Activated T-cell treated with anti-CD3 and anti-CD28 coated beads, Interleukin-2, amount 50 U/mL, for 4 hours (primary cell): ENCODE data around the gene SYNE2. TPM values are rescaled to one million over a fixed set of nuclear protein-coding genes. Genes with fewer than 3 reads are reported as not detected.
A peak's percentile ranks its signal among the peaks of the same experiment; 100 is the strongest.

Experiments used
- ATAC-seq, 2 donors: fragments of 200-7000 bp; cut with Tn5 transposase; one replicate each; pipeline ENCODE4 v1.10.0; 2021
- DNase-seq: peaks from one replicate; pipeline ENCODE4 v3.0.0-alpha.2; 2020
- H3K27me3 Mint-ChIP-seq: one replicate; pipeline ENCODE4 v1.8.0; 2021; ENCODE audit warnings: low read depth, mixed read lengths
- H3K36me3 Mint-ChIP-seq: one replicate; pipeline ENCODE4 v1.8.0; 2022; ENCODE audit warnings: mixed read lengths; ENCODE audit not compliant: insufficient read depth
- H3K4me1 Mint-ChIP-seq: one replicate; pipeline ENCODE4 v1.8.0; 2021; ENCODE audit warnings: low read depth, mixed read lengths
- H3K4me3 Mint-ChIP-seq: one replicate; pipeline ENCODE4 v1.8.0; 2021; ENCODE audit warnings: mild to moderate bottlenecking, moderate library complexity, mixed read lengths
- H3K9me3 Mint-ChIP-seq: one replicate; pipeline ENCODE4 v1.8.0; 2021; ENCODE audit warnings: mixed read lengths
- total RNA-seq, 3 donors: library from RNA; stranded (reverse); gene quantifications; one replicate each; pipeline ENCODE4 v1.2.1, GENCODE V29; 2021

SYNE2 gene
- total RNA-seq, 3 donors from 2014 or later, result 6.9 to 11.5 (median 8.6) TPM

GRCh38 chr14:63909984-63910383 is 57.2 kb downstream of the SYNE2 start:
- no peak for ATAC-seq
- no peaks in the 10 kb centered on the region for H3K27me3 Mint-ChIP-seq
- H3K36me3 Mint-ChIP-seq, result peaks cover 17% of the 10 kb centered on the region
- DNase-seq, result no peak
- H3K4me3 Mint-ChIP-seq, result no peak overlapping the region
- H3K4me1 Mint-ChIP-seq, result peaks cover 63% of the 10 kb centered on the region
- H3K9me3 Mint-ChIP-seq, result no peaks in the 10 kb centered on the region

GRCh38 chr14:63910583-63911363 is 58.0 kb downstream of the SYNE2 start:
- DNase-seq, result no peak
- Mint-ChIP-seq H3K27me3 (no peaks in the 10 kb centered on the region), H3K9me3 (no peaks in the 10 kb centered on the region), H3K4me3 (no peak overlapping the region), H3K4me1 (peaks cover 55% of the 10 kb centered on the region), H3K36me3 (peaks cover 17% of the 10 kb centered on the region)
- peak; percentile 79 to 88 for ATAC-seq

DNA sequence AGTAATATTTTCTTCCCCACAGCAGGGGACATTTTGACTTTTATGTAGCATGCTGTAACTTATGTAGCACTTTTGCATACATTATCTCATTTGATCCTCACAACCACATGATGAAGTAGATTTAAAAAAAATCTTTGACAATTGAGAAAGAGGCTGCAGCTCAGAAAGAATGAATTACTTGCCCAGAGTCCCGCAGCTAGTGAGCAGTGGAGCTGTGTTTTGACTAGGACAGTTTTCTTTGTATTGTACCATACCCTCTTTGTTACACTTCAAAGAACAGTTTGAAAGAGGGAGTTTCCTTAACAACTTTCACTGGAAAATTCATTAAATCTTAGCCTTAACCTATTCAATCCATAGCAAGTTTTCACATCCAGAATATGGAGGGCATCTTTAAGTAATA is 58.6 kb downstream of the SYNE2 start:
- no peaks in the 10 kb centered on the region for H3K27me3 Mint-ChIP-seq
- DNase-seq (no peak), ATAC-seq (no peak)

DNA sequence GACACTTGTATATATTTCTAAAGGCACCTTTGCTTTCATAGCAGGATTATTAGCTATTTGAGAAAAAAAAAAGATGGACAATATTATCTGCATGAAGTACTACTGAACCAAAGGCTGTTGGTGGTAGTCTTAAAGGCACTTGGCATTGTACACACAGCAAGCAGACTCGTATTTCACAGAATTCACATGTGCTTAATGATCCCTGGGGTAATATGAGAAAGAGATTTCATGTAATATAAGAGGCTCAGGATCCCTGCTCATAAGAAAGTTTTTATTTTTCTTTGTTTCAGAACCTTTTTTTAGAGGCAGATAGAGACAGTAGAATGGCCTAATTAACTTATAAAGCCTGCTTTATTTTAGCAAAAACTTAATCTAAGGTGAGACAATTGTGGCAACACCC is 59.5 kb downstream of the SYNE2 start:
- no peak overlapping the region for H3K4me3 Mint-ChIP-seq
- ATAC-seq (no peak), DNase-seq (no peak)
- H3K36me3 Mint-ChIP-seq, result peaks cover 15% of the 10 kb centered on the region
- H3K27me3 Mint-ChIP-seq, result no peaks in the 10 kb centered on the region
- peaks cover 44% of the 10 kb centered on the region for H3K4me1 Mint-ChIP-seq
- no peaks in the 10 kb centered on the region for H3K9me3 Mint-ChIP-seq

More for the DNA sequence above, 58.6 kb downstream of the SYNE2 start:
- Mint-ChIP-seq H3K36me3 (peaks cover 15% of the 10 kb centered on the region), H3K4me3 (no peak overlapping the region), H3K4me1 (peaks cover 49% of the 10 kb centered on the region), H3K9me3 (no peaks in the 10 kb centered on the region)

DNA sequence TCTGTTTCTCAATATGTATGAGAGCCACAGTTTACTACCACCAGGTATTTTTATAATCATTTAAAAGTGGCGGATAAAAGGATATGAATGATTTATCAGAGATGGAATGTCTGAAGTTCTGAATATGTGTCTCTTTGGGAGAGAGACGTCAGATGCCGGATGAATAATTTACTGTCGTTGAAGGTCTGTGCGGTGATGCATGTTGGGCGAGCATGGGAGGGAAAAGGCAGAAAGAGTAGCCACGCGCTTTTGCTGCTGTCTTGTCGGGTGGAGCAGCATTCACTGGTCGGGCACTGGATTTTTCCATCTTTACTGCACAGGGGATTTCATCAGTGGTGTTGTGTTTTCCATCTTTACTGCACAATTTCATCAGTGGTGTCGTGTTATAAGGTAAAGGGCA is 65.6 kb downstream of the SYNE2 start:
- H3K9me3 Mint-ChIP-seq, result no peaks in the 10 kb centered on the region
- H3K4me1 Mint-ChIP-seq, result peaks cover 16% of the 10 kb centered on the region
- DNase-seq, result no peak
- peaks cover 12% of the 10 kb centered on the region for H3K36me3 Mint-ChIP-seq
- ATAC-seq, result no peak
- H3K4me3 Mint-ChIP-seq, result no peak overlapping the region
- H3K27me3 Mint-ChIP-seq, result no peaks in the 10 kb centered on the region

DNA sequence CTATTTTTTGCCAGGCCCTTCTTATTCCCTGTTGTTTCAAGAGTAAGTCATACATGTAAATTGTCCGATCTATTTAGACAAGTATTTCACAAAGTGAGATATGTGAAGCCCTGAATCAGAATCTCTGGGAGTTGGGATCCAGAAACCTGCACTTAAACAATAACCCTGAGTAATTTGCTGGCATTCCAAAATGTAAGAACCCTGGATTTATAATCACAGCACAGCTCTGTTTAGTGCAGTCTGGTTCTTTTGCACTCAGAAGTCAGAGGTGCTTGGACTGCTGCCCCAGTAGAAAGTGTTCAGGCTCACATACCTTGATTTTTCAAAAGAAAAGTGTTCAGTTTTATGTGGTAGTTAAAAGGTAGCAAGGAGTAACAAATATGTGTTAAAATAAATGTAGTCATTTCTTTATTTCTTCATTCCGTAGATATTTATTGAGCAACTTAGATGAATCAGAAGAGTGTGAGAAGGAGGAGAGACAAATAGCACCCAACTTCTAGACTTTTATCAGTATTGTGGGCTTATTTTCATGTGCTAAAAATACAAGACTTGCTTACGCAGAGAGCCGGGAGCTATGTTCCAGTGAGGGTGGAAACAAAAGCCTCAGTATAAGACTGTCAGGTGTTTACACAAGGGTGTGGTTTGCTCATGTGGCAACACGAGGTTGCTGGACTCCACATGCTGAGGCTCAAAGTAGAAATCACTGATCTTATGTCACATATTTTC is 70.1 kb downstream of the SYNE2 start:
- peaks cover 18% of the 10 kb centered on the region for H3K4me1 Mint-ChIP-seq
- peaks cover 4% of the 10 kb centered on the region for H3K9me3 Mint-ChIP-seq
- no peak for DNase-seq
- no peaks in the 10 kb centered on the region for H3K27me3 Mint-ChIP-seq
- H3K4me3 Mint-ChIP-seq, result no peak overlapping the region
- no peak for ATAC-seq
- H3K36me3 Mint-ChIP-seq, result peaks cover 24% of the 10 kb centered on the region

DNA sequence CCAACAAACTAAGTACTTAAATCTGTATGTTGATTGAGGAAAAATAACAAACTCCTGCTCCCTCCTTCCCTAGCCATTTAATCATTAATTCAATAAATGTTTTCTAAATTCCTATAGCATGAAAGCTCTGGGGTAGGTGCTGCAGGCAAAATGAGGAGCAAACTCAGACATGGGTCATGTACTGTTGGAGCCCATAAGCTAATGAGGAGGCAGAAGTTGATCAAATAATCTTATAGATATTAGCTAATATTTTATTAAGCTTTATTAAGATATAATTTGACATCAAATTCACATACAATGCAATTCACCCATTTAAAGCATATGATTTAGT is 70.6 kb downstream of the SYNE2 start:
- H3K27me3 Mint-ChIP-seq, result no peaks in the 10 kb centered on the region
- peaks cover 20% of the 10 kb centered on the region for H3K4me1 Mint-ChIP-seq
- H3K4me3 Mint-ChIP-seq, result no peak overlapping the region
- ATAC-seq, result no peak
- DNase-seq, result no peak
- H3K36me3 Mint-ChIP-seq, result peaks cover 26% of the 10 kb centered on the region
- H3K9me3 Mint-ChIP-seq, result peaks cover 4% of the 10 kb centered on the region

GRCh38 chr14:63924375-63924774 is 71.6 kb downstream of the SYNE2 start:
- no peak for ATAC-seq
- peaks cover 27% of the 10 kb centered on the region for H3K36me3 Mint-ChIP-seq
- peaks cover 18% of the 10 kb centered on the region for H3K4me1 Mint-ChIP-seq
- H3K4me3 Mint-ChIP-seq, result no peak overlapping the region
- H3K27me3 Mint-ChIP-seq, result no peaks in the 10 kb centered on the region
- H3K9me3 Mint-ChIP-seq, result peaks cover 4% of the 10 kb centered on the region
- DNase-seq, result no peak

DNA sequence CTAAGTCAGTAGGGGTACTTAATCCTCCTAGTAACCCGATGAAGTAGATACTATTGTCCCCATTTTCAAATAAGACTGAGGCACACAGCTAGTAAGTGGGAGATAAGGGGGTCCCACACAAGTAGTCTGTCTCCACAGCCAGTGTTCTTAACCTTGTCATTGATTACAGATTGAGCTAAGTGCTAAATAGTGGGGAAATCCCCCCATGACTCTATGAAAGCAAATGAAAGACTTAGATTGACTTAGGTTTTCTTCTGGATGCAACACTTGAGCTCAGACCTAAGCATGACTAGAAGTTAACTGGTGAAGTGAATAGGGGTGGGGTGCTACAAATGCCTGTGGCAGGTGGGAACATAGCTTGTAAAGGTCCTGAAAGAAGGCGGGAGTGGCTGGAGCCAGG is 73.8 kb downstream of the SYNE2 start:
- DNase-seq (no peak), ATAC-seq (no peak)
- no peaks in the 10 kb centered on the region for H3K27me3 Mint-ChIP-seq
- H3K4me3 Mint-ChIP-seq, result no peak overlapping the region
- peaks cover 29% of the 10 kb centered on the region for H3K36me3 Mint-ChIP-seq
- H3K9me3 Mint-ChIP-seq, result peaks cover 4% of the 10 kb centered on the region
- peaks cover 18% of the 10 kb centered on the region for H3K4me1 Mint-ChIP-seq

GRCh38 chr14:63928744-63929174 is 76.0 kb downstream of the SYNE2 start:
- Mint-ChIP-seq H3K4me1 (peaks cover 26% of the 10 kb centered on the region), H3K9me3 (peaks cover 4% of the 10 kb centered on the region), H3K4me3 (no peak overlapping the region), H3K36me3 (peaks cover 26% of the 10 kb centered on the region), H3K27me3 (no peaks in the 10 kb centered on the region)
- DNase-seq (no peak), ATAC-seq (no peak)

DNA sequence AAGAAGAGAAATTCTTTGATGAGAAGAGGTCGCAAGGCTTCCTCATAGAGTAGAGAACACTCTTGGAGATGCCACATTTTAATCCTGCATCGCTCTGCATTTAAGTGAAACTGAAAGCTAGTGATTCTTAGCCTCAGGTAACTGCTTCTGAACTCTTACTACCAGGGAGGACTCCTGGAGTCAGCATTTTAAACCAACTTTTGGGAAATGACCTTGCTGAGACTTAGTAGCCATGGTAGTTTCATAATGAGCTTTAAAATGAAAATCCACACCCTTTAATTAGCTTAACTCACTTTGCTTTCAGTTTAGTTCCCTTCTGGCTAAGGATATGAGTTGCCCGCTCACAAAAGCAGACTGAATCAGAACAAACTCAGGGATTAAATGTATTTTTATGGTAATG is 80.3 kb downstream of the SYNE2 start:
- Mint-ChIP-seq H3K4me3 (peak overlapping the region; percentile 50), H3K9me3 (no peaks in the 10 kb centered on the region), H3K36me3 (peaks cover 10% of the 10 kb centered on the region), H3K4me1 (peaks cover 29% of the 10 kb centered on the region), H3K27me3 (no peaks in the 10 kb centered on the region)
- DNase-seq, result no peak
- peak; percentile 80 to 81 for ATAC-seq

GRCh38 chr14:63933711-63934110 is 80.9 kb downstream of the SYNE2 start:
- no peaks in the 10 kb centered on the region for H3K9me3 Mint-ChIP-seq
- DNase-seq (no peak), ATAC-seq (no peak)
- peak overlapping the region; percentile 50 for H3K4me3 Mint-ChIP-seq
- peaks cover 4% of the 10 kb centered on the region for H3K36me3 Mint-ChIP-seq
- peaks cover 29% of the 10 kb centered on the region for H3K4me1 Mint-ChIP-seq
- H3K27me3 Mint-ChIP-seq, result no peaks in the 10 kb centered on the region

GRCh38 chr14:63938198-63939005 is 85.6 kb downstream of the SYNE2 start:
- DNase-seq, result no peak
- Mint-ChIP-seq H3K4me3 (no peak overlapping the region), H3K4me1 (peaks cover 40% of the 10 kb centered on the region), H3K36me3 (peaks cover 4% of the 10 kb centered on the region), H3K27me3 (no peaks in the 10 kb centered on the region), H3K9me3 (no peaks in the 10 kb centered on the region)
- ATAC-seq, result peak in 1 of 2 donors; percentile 53

DNA sequence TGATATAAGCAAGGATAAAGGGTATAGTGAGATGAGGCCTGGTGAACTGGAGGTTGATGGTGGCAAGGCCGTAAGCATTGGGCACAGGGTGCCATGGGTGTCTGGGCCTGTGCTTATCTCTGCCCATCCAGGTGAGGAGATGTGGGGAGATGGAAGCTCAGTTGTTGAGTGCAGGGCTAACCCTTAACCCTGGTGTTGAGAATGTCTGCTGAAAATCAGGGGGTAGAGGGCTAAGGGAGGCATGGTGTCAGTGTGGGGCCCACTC is 86.1 kb downstream of the SYNE2 start:
- no peak overlapping the region for H3K4me3 Mint-ChIP-seq

More for the DNA sequence above, 86.1 kb downstream of the SYNE2 start:
- Mint-ChIP-seq H3K4me1 (peaks cover 35% of the 10 kb centered on the region), H3K36me3 (peaks cover 4% of the 10 kb centered on the region), H3K27me3 (no peaks in the 10 kb centered on the region), H3K9me3 (no peaks in the 10 kb centered on the region)
- no peak for DNase-seq
- ATAC-seq, result peak in 1 of 2 donors; percentile 27
